GM21526 (cell line): ENCODE data around the gene DGKH.
"Not testable (repeated sequence)": the region's sequence is repeated elsewhere in the genome, so short reads cannot be mapped to it uniquely, and the experiment has no call there.

ENCODE experiments used
- ATAC-seq: cut with Tn5 transposase; IDR thresholded peaks from one replicate; pipeline ENCODE4 v1.9.1; 2021; ENCODE audit warnings: moderate library complexity; ENCODE audit not compliant: unreplicated experiment, low FRiP score

The DGKH gene

GRCh38 chr13:42110410-42111155 is 62.1 kb downstream of the DGKH start:
- no peak for ATAC-seq

DNA sequence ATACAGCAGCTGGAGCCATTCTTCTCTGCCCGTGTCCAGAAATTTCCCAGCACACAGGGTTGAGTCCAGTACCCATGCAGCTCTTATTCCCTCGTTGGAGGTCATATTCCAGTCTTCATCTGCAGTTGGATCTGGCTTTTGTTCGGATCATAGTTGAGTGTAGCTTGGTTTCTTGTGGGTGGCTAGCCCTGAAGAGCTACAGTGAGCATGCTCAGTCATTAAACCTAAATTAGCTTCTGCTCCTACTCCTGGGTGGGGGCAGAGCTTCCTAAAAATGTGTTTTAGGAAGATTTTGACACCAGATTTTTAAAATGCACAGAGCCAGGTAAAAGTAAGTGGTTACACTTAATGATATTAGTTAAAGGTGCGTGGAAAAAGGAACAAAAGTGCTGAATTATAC is 64.4 kb downstream of the DGKH start:
- ATAC-seq, result no peak

- no peak for ATAC-seq
These were observed 65.0 kb downstream of the DGKH start for GRCh38 chr13:42113478-42113877.

- no peak for ATAC-seq
These were observed 65.8 kb downstream of the DGKH start for GRCh38 chr13:42114278-42114677.

DNA sequence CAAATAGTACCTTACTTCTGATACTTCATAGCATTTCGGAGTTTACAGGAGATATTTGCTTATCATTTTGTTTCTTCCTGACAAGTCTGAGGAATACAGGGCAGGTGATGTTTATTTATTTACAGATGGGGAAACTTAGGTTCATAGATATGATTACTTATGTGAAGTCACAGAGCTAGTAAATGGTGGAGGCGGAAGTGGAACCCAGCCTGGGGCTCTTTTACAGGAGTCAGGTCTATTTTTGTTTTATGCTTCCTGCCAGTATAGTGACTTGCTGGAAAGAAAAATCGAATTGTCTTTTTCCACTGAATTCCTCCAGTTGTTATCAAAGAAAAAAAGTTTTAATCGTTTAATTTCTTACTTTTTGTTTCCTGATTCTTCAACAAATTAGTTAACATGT is 66.5 kb downstream of the DGKH start:
- ATAC-seq, result no peak

DNA sequence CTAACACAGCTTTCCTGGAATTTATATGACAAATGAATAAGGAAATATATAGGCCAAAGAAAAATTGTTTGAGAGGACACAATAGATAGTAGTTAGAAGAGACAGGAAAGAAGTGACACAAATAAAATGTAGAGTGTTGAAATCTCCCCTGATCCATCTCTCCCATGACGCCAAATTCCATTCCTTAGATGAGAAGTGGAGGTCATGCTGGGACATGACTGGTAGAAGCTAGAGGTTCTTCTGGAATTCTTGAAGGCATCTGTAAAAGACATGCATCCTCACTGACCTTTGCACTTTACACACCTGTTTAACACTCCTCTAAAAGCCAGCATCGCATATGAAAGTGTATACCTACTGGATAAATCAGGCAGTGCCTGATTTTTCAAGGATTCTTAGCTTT is 67.8 kb downstream of the DGKH start:
- ATAC-seq, result no peak

DNA sequence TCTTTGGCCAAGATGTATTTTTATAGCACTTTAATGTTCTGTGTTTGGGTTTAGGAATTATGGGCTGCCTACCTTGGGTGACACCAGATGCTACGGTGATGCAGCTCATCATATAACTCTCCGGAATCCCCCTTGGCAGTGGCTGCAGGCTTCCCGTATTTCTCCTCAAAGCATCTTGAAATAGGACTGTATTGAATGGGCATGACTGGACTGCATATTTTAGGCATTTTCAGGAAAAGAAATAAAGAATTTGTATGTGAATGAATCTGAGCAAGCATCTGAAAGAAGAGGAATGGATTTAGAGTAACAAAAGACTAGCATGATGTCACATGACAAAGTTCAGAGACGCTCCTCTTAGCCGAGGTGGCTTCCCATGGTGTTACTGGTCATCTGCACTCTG is 70.6 kb downstream of the DGKH start:
- ATAC-seq, result no peak

DNA sequence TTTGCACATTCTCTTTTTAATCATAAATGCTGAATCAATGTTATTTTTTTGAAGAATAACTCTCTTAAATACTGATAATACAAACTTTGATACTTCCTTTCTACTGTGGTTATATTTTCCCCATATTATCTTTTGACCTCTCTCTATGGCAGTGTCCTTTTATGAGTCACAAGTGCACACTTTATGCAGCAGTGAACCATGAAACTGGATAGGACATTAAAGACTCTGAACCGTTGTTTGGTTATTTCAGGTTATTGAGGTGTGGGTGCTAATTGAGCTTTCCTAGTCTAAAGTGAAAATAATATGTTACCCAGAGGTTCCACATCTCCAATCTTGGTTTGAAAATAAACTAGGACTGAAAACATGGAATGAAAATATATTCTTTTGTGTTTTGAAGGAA is 71.4 kb downstream of the DGKH start:
- no peak for ATAC-seq

DNA sequence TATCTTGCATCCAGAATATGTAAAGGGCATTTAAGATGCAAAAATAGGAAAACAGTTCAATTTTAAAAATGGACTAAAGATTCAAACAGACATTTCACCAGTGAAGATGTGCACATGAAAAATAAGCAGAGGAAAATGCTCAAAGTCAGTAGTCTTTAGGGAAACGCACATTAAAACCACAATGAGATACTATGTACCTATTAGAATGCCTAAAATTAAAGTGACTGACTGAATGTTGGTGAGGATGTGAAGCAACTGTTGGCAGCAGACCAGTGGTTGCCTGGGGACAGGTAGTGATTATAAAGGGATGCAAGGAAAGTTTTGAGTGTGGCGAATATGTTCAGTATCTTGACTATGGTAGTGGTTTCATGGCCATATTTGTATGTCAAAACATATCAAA is 75.2 kb downstream of the DGKH start:
- ATAC-seq, result no peak

- no peak for ATAC-seq
These were observed 76.6 kb downstream of the DGKH start for GRCh38 chr13:42125046-42125445.

DNA sequence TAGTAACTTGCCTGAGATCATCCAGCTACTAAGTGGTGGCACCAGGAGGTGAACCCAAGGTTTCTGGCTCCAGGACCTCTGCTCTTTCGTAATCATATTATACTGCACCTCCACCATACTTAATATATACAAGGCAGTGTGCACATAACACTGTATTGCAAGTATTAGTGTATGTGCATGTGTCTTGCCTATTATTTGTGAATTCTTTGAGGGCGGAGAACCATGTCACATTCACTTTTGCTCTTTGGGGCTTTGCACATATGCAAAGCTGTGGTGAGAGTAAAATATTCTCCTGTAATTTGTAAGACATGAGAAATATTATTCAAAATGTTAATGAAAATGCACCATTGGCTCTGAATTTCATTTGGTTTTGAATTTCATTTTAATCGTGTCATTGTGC is 78.6 kb downstream of the DGKH start:
- ATAC-seq, result no peak

DNA sequence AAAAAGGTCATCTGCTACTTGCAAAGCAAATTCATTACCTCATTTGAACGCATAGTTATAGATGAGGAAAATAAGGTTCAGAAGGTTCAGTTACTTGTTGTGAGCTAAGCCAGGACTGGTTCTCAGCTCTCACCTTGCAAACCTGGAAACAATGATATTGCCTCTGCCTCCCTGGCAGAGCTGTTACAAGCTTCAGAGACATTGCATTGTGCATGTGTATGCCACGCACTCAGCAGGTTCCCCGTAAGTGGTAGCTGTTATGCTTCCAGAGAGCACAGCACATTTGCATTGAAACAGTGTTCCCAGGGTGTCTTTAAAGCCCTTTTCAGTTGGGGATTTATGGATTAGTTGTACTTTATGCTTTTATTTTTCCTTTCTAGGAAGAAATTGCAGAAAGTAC is 80.6 kb downstream of the DGKH start:
- no peak for ATAC-seq

- no peak for ATAC-seq
These were observed 88.1 kb downstream of the DGKH start for GRCh38 chr13:42136518-42136917.

DNA sequence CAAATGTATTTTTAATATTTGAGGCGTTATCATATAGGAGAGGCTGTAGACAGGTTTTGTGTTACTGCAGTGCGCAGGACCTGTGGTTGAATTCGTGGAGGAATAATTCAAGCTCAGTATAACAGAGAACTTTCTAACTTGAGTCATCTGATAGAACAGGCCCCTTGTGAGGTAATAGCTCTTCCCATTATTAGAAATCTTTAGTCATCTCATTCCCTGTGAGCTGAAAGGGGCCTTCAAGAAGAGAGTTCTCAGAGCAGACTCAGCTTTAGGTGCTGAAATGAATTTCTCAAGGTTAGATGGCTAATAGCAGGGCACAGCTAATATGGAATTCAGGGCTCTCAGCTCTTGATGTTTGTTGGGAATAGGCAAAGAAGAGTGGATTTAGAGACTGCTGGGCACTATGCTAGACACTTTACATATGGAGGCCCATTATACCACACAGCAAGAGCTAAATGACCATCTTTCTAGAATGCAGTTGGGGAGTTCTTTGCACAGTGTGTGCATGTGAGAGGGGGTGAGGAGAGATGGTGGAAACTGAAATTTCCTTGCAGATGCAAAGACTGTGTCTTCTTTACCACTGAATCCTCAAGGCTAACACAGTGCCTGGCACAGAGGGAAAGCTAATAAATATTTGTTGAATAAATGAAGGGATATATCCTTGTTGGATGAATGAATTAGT is 89.5 kb downstream of the DGKH start:
- ATAC-seq, result no peak

- no peak for ATAC-seq
These were observed 92.0 kb downstream of the DGKH start for GRCh38 chr13:42140494-42140893.

GRCh38 chr13:42141052-42141451 is 92.6 kb downstream of the DGKH start:
- not testable (repeated sequence) for ATAC-seq

GRCh38 chr13:42146359-42146758 is 97.9 kb downstream of the DGKH start:
- ATAC-seq, result no peak

- no peak for ATAC-seq
These were observed 100.1 kb downstream of the DGKH start for GRCh38 chr13:42148538-42148937.

GRCh38 chr13:42149136-42149535 is 100.7 kb downstream of the DGKH start:
- ATAC-seq, result no peak

DNA sequence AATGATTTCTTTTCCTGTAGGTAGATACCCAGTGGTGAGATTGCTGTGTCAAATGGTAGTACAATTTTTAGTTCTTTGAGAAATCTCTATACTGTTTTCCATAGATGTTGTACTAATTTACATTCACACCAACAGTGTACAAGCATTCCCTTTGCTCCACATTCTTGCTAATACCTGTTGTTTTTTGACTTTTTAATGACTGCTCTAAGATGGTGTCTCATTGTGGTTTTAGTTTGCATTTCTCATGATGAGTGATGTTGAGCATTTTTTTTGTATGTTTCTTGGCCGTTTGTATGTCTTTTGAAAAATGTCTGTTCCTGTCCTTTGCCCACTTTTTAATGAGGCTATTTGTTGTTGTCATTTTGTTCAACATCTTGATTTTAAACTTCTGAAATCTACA is 103.3 kb downstream of the DGKH start:
- no peak for ATAC-seq

DNA sequence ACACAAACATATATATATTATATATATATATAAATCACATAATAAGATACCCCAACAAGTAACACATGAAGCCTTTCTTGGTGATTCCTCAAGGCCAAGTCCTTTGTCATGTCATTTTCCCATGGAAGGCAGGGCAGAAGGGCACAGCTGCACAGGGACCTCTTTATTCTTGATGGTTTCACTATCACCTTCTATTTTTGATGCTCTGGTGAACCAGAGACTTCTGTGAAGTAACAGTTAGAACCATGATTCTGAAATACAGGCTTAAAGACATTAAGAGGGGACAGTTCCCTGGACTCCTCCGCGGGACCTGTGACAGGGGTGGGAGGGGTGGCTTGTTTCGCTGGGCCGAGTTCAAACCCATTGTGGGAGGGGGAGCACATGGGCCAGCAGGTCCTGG is 104.0 kb downstream of the DGKH start:
- no peak for ATAC-seq
